ENCODE measurements around the gene FNDC5. TPM values are rescaled to one million over a fixed set of nuclear protein-coding genes. Genes with fewer than 3 reads are reported as not detected.
A peak's percentile ranks its signal among the peaks of the same experiment; 100 is the strongest.

FNDC5 gene
- total and polyA plus RNA-seq, 2 donors: 1.5 to 50.5 TPM

GRCh38 chr1:32871364-32872191, 866 bp upstream of the FNDC5 start:
- Histone ChIP-seq H3K4me1 (ENCODE audit: insufficient read depth) (no peaks in the 10 kb centered on the region), H3K4me3 (ENCODE audit: low read depth, low read length) (peak overlapping the region; percentile 54), H3K36me3 (ENCODE audit: insufficient read depth) (no peaks in the 10 kb centered on the region), H3K27ac (ENCODE audit: low read depth) (no peak overlapping the region)
- WGBS: 50% methylated on average over 13 of the region's 13 CpGs
- DNase-seq (ENCODE audit: extremely low spot score): no peak

GRCh38 chr1:32869923-32870614, 643 bp downstream of the FNDC5 start:
- no peak overlapping the region for H3K27ac ChIP-seq (ENCODE audit: low read depth)
- no peaks in the 10 kb centered on the region for H3K4me1 ChIP-seq (ENCODE audit: insufficient read depth)
- H3K36me3 ChIP-seq (ENCODE audit: insufficient read depth): no peaks in the 10 kb centered on the region
- no peak for DNase-seq (ENCODE audit: extremely low spot score)
- peak overlapping the region; percentile 54 for H3K4me3 ChIP-seq (ENCODE audit: low read depth, low read length)
- 58% methylated on average over 16 of the region's 16 CpGs for WGBS

GRCh38 chr1:32868806-32869455, 1.8 kb downstream of the FNDC5 start:
- no peak for DNase-seq (ENCODE audit: extremely low spot score)
- 98% methylated on average over 9 of the region's 9 CpGs for WGBS
- no peak overlapping the region for H3K27ac ChIP-seq (ENCODE audit: low read depth)
- H3K4me1 ChIP-seq (ENCODE audit: insufficient read depth): no peaks in the 10 kb centered on the region
- no peak overlapping the region for H3K4me3 ChIP-seq (ENCODE audit: low read depth, low read length)
- no peaks in the 10 kb centered on the region for H3K36me3 ChIP-seq (ENCODE audit: insufficient read depth)

- Histone ChIP-seq H3K36me3 (ENCODE audit: insufficient read depth) (no peaks in the 10 kb centered on the region), H3K4me1 (ENCODE audit: insufficient read depth) (no peaks in the 10 kb centered on the region), H3K27ac (ENCODE audit: low read depth) (no peak overlapping the region), H3K4me3 (ENCODE audit: low read depth, low read length) (no peak overlapping the region)
- 93% methylated on average over 13 of the region's 13 CpGs for WGBS
- DNase-seq (ENCODE audit: extremely low spot score): no peak
Measured at GRCh38 chr1:32868085-32868484, 2.6 kb downstream of the FNDC5 start.

DNA sequence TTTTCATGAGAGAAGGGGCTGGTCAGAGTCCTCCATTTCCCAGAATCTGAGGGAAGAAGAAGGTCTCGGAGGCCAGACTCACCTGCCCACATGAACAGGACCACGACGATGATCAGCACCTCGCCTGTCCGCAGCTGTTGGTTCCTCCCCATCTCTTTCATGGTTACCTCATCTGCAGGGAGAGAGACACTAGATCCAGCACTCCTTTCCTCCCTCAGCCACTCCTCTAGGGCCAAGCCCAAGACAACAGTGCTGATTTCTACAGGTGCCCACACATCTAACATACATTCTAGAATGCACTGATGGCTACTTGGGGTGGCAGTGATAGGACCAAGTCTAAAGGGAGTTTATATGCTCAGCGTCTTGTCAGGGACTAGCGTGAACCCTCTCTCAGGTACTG, 3.0 kb downstream of the FNDC5 start:
- Histone ChIP-seq H3K4me3 (ENCODE audit: low read depth, low read length) (no peak overlapping the region), H3K4me1 (ENCODE audit: insufficient read depth) (no peaks in the 10 kb centered on the region), H3K27ac (ENCODE audit: low read depth) (no peak overlapping the region), H3K36me3 (ENCODE audit: insufficient read depth) (no peaks in the 10 kb centered on the region)
- DNase-seq (ENCODE audit: extremely low spot score): no peak
- 94% methylated on average over 7 of the region's 7 CpGs for WGBS

- DNase-seq (ENCODE audit: extremely low spot score): no peak
- H3K36me3 ChIP-seq (ENCODE audit: insufficient read depth): no peaks in the 10 kb centered on the region
- no peak overlapping the region for H3K4me3 ChIP-seq (ENCODE audit: low read depth, low read length)
- H3K4me1 ChIP-seq (ENCODE audit: insufficient read depth): no peaks in the 10 kb centered on the region
- WGBS: 90% methylated on average over 5 of the region's 5 CpGs
- no peak overlapping the region for H3K27ac ChIP-seq (ENCODE audit: low read depth)
Measured at GRCh38 chr1:32867151-32867550, 3.6 kb downstream of the FNDC5 start.

DNA sequence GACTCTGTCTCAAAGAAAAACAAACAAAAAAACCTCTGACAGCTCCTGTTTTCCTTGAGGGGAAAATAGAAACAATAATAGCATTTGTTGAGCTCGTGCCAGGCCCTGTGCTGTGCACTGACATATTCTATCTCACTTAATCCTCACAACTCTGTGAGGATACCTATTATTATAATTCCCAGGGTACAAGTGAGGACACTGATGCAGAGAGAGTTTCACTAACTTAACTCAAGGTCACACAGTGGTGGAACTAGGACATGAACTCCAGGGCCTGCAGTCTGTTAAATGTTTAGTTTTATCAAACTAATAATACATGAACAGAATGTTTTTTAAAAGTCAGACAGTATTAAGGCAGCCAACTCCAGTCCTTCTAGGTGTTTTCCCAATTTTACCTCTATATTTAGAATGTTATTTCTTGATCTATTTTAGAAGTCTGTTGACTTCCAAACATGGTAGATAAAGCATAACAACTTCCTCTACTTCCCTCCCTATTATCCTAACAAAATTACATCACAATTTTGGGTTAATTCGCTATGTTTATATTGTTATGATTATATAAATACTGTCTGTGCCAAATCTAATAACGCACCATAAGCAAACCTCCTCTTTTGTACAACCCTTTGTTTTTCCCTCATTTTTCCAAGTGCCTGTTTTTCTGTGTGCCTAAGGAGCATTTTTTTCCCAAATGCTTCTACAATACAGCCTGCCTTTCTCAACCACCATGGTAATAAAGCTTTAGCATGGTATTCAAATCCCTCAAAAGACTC, 4.9 kb downstream of the FNDC5 start:
- H3K36me3 ChIP-seq (ENCODE audit: insufficient read depth): no peaks in the 10 kb centered on the region
- 38% methylated on average over 3 of the region's 3 CpGs for WGBS
- H3K27ac ChIP-seq (ENCODE audit: low read depth): no peak overlapping the region
- H3K4me3 ChIP-seq (ENCODE audit: low read depth, low read length): no peak overlapping the region
- H3K4me1 ChIP-seq (ENCODE audit: insufficient read depth): no peaks in the 10 kb centered on the region
- no peak for DNase-seq (ENCODE audit: extremely low spot score)

DNA sequence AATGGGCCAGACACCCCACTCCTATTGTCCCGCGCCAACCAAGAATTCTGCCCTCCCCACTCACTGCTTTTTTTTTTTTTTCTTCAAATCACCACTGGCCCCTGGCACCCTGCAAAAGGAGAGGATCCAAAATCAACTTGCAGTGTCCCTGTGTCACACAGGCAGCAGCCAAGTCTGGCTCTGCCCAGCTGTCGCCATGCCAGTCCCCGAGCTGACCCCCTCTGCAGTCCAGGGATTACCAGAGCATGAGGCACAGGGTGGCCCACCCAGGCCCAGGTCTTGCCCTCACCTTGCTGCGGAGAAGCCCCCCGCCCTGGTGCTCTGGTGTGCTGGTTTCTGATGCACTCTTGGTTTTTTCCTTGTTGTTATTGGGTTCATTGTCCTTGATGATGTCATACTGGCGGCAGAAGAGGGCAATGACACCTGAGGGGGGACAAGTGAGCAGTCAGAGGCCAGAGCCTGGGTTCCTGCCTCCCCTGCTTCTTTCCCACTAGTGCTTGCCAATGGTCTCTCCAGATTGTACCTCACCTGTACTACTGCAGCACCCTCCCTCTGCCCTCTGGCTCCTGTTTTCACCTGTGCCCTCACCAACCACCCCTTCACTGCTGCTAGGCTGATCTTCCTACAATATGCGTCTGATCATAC, 6.2 kb downstream of the FNDC5 start:
- Histone ChIP-seq H3K4me1 (ENCODE audit: insufficient read depth) (no peaks in the 10 kb centered on the region), H3K4me3 (ENCODE audit: low read depth, low read length) (no peak overlapping the region), H3K27ac (ENCODE audit: low read depth) (no peak overlapping the region), H3K36me3 (ENCODE audit: insufficient read depth) (no peaks in the 10 kb centered on the region)
- WGBS: 97% methylated on average over 8 of the region's 8 CpGs
- DNase-seq (ENCODE audit: extremely low spot score): no peak

DNA sequence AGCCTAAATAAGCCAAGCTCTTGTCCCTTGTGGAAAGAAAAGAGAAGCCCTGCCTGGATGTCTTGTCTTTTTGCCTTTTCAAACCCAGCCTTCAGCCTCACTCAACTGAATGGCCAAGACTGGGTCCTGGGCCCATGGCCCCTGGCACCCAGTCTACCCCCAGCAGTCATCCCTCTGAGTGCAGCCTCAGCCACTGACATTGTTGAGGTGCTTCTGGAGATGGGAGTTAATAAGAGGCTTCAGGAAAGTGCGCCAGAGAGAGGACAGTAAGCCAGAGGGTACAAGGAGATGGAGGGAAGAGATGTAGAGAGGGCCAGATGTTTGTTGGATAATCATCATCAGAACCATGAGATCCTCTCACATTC, 6.8 kb downstream of the FNDC5 start:
- WGBS: 92% methylated on average over 1 of the region's 1 CpG
- no peak overlapping the region for H3K4me3 ChIP-seq (ENCODE audit: low read depth, low read length)
- H3K4me1 ChIP-seq (ENCODE audit: insufficient read depth): no peaks in the 10 kb centered on the region
- no peak overlapping the region for H3K27ac ChIP-seq (ENCODE audit: low read depth)
- no peak for DNase-seq (ENCODE audit: extremely low spot score)
- no peaks in the 10 kb centered on the region for H3K36me3 ChIP-seq (ENCODE audit: insufficient read depth)

GRCh38 chr1:32863218-32863880, 7.4 kb downstream of the FNDC5 start:
- DNase-seq (ENCODE audit: extremely low spot score): no peak
- Histone ChIP-seq H3K4me1 (ENCODE audit: insufficient read depth) (no peaks in the 10 kb centered on the region), H3K27ac (ENCODE audit: low read depth) (no peak overlapping the region), H3K36me3 (ENCODE audit: insufficient read depth) (no peaks in the 10 kb centered on the region), H3K4me3 (ENCODE audit: low read depth, low read length) (no peak overlapping the region)
- WGBS: 93% methylated on average over 4 of the region's 4 CpGs

GRCh38 chr1:32861904-32862695, 8.6 kb downstream of the FNDC5 start:
- no peaks in the 10 kb centered on the region for H3K36me3 ChIP-seq (ENCODE audit: insufficient read depth)
- H3K4me1 ChIP-seq (ENCODE audit: insufficient read depth): no peaks in the 10 kb centered on the region
- no peak overlapping the region for H3K27ac ChIP-seq (ENCODE audit: low read depth)
- no peak for DNase-seq (ENCODE audit: extremely low spot score)
- no peak overlapping the region for H3K4me3 ChIP-seq (ENCODE audit: low read depth, low read length)
- 72% methylated on average over 3 of the region's 3 CpGs for WGBS

DNA sequence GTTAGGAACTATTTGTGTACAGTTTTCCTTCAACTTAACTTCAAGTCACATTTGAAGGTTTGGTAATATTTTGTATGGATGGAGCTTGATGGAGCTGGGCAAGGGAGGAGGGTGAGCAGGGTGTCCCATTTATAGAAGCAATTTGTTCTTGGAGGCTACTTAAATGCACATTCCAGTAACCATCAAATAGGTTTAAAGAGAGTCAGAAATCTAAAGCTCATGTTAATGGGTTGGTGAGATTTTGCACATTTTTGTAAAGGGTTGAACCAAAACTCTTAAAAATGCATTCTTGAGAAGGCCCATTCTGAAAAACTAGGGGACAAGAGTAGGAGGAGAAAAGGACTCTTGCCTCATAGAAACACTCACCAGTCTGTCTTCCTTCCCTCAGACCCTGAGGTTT, 10.1 kb downstream of the FNDC5 start:
- Histone ChIP-seq H3K4me3 (ENCODE audit: low read depth, low read length) (no peak overlapping the region), H3K4me1 (ENCODE audit: insufficient read depth) (no peaks in the 10 kb centered on the region), H3K36me3 (ENCODE audit: insufficient read depth) (peaks cover 3% of the 10 kb centered on the region), H3K27ac (ENCODE audit: low read depth) (no peak overlapping the region)
- DNase-seq (ENCODE audit: extremely low spot score): no peak

Measured in urinary bladder (tissue), 4 donors.